ENCODE results near the gene PPFIA1. TPM values are rescaled to one million over a fixed set of nuclear protein-coding genes. Genes with fewer than 3 reads are reported as not detected.

PPFIA1 gene
- total and polyA plus RNA-seq, 2 of the 13 experiments (the other 11 are each of a cell fraction or from before 2014, with no cell fraction given): 29.9 to 45.2 TPM

DNA sequence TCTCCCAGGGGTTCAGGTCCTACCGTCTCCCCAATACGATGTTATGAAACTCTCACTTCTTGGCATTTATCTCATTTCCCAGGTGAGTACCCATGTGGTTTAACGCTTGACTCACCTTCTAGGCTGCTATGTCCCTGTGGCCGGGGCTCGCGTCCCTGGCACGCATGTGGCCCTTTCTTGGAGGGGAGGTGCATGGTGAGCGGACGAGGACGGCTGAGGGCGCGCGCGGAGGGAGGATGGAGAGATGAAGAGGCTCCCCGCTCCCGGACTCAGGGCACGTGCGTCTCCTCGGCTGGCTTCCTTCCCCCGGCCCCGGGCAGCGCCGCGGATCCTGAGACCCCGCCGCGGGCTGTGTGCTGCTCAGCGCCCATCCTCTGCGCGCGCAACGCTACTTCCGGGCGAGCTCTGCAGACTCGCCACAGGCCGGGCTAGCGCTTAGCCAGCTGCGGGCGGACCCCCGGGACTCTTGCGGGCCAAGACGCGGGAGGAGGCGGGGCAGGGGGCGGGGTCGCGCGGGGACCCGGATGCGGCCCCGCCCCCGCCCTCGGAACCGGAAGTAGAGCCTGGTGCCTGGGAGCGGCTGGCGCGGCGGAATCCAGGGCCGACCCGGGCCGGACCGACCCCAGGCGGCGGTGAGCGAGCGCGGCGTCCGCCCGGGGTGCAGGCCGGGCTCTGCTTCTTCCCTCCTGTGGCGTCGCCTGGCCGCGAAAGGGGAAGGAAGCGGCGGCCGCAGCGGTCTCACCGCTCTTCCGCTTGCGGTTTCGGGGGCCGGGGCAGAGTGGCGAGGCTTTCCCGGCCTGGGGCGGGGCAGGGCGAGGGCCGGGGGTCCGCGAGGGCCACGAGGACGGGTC is 127.7 kb downstream of the PPFIA1 start, which contains the start of gene CTTN (continued):
- TF ChIP-seq ZBTB1 (CRISPR knock-in tag; IDR thresholded peaks at IDR 0.05; ENCODE audit: borderline replicate concordance): peak; percentile 79; the same call in 1 of the 2 replicates
- no peak for TF ChIP-seq ZNF292 (CRISPR knock-in tag; IDR thresholded peaks at IDR 0.05; ENCODE audit: borderline replicate concordance, low read depth)
- TF ChIP-seq SKI (IDR thresholded peaks at IDR 0.05; ENCODE audit: partially characterized antibody): no peak
- no peak for TF ChIP-seq RNF219 (CRISPR knock-in tag; IDR thresholded peaks at IDR 0.05)
- TF ChIP-seq PHF21A (CRISPR knock-in tag; IDR thresholded peaks at IDR 0.05): peak; percentile 65; the same call in 1 of the 2 replicates
- TF ChIP-seq ZFP82 (CRISPR knock-in tag; IDR thresholded peaks at IDR 0.05; ENCODE audit: borderline replicate concordance): no peak
- TF ChIP-seq KLF16 (CRISPR knock-in tag; IDR thresholded peaks at IDR 0.05): peak in 1 of 2 experiments; percentile 58; a peak in 2 of 4 replicates
- peak; percentile 63 for TF ChIP-seq RXRA (CRISPR knock-in tag; IDR thresholded peaks at IDR 0.05)
- no peak for TF ChIP-seq ZKSCAN5 (CRISPR knock-in tag; IDR thresholded peaks at IDR 0.05)
- peak; percentile 74 for TF ChIP-seq THAP11 (CRISPR knock-in tag; IDR thresholded peaks at IDR 0.05)
- TF ChIP-seq HMG20B (CRISPR knock-in tag; conservative IDR thresholded peaks at IDR 0.05): no peak
- TF ChIP-seq PLRG1 (conservative IDR thresholded peaks at IDR 0.05): no peak
- TF ChIP-seq STAG1 (CRISPR knock-in tag; IDR thresholded peaks at IDR 0.05): 0 out of 2 replicates have a peak, but pooled peaks have one; percentile 6
- 0 out of 2 replicates have a peak, but pooled peaks have one; percentile 49 for TF ChIP-seq PRMT3 (CRISPR knock-in tag; IDR thresholded peaks at IDR 0.05; ENCODE audit: borderline replicate concordance, low read depth)
- TF ChIP-seq KDM3A (CRISPR knock-in tag; IDR thresholded peaks at IDR 0.05; ENCODE audit: low read depth): 0 out of 2 replicates have a peak, but pooled peaks have one; percentile 1
- TF ChIP-seq ZKSCAN1 (IDR thresholded peaks at IDR 0.05; ENCODE audit: low read length): no peak
- TF ChIP-seq, protein P1, sequence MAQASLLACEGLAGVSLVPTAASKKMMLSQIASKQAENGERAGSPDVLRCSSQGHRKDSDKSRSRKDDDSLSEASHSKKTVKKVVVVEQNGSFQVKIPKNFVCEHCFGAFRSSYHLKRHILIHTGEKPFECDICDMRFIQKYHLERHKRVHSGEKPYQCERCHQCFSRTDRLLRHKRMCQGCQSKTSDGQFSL (CRISPR knock-in tag; IDR thresholded peaks at IDR 0.05): no peak
- no peak for TF ChIP-seq MTF1 (CRISPR knock-in tag; IDR thresholded peaks at IDR 0.05)
- peak; percentile 70; the same call in 1 of the 2 replicates for TF ChIP-seq ARNTL (CRISPR knock-in tag; IDR thresholded peaks at IDR 0.05)
- TF ChIP-seq EP300 (IDR thresholded peaks at IDR 0.05; ENCODE audit: low read depth in 2 of 2, low read length in 2 of 2): no peak
- peak; percentile 11; the same call in 1 of the 2 replicates for TF ChIP-seq EP300 (CRISPR knock-in tag; IDR thresholded peaks at IDR 0.05; ENCODE audit: borderline replicate concordance)
- peak; percentile 52; the same call in 1 of the 3 replicates for TF ChIP-seq MXI1 (IDR thresholded peaks at IDR 0.05; ENCODE audit: borderline replicate concordance, low read depth, low read length)
- no peak for TF ChIP-seq PHB2 (IDR thresholded peaks at IDR 0.05; ENCODE audit: partially characterized antibody)
- peak; percentile 57; the same call in 1 of the 2 replicates for TF ChIP-seq MEIS2 (CRISPR knock-in tag; IDR thresholded peaks at IDR 0.05)
- TF ChIP-seq, protein P2, sequence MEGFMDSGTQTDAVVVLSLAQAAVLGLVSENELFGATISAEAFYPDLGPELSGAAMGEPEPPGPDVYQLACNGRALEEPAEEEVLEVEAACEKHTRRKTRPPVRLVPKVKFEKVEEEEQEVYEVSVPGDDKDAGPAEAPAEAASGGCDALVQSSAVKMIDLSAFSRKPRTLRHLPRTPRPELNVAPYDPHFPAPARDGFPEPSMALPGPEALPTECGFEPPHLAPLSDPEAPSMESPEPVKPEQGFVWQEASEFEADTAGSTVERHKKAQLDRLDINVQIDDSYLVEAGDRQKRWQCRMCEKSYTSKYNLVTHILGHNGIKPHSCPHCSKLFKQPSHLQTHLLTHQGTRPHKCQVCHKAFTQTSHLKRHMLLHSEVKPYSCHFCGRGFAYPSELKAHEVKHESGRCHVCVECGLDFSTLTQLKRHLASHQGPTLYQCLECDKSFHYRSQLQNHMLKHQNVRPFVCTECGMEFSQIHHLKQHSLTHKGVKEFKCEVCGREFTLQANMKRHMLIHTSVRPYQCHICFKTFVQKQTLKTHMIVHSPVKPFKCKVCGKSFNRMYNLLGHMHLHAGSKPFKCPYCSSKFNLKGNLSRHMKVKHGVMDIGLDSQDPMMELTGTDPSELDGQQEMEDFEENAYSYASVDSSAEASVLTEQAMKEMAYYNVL (CRISPR knock-in tag; IDR thresholded peaks at IDR 0.05; ENCODE audit: borderline replicate concordance): no peak
- TF ChIP-seq ZNF326 (CRISPR knock-in tag; IDR thresholded peaks at IDR 0.05; ENCODE audit: borderline replicate concordance): no peak
- TF ChIP-seq TBP (CRISPR knock-in tag; IDR thresholded peaks at IDR 0.05): no peak

All from HepG2 (cell line).